ENCODE measurements around the gene SLC7A8.

DNA sequence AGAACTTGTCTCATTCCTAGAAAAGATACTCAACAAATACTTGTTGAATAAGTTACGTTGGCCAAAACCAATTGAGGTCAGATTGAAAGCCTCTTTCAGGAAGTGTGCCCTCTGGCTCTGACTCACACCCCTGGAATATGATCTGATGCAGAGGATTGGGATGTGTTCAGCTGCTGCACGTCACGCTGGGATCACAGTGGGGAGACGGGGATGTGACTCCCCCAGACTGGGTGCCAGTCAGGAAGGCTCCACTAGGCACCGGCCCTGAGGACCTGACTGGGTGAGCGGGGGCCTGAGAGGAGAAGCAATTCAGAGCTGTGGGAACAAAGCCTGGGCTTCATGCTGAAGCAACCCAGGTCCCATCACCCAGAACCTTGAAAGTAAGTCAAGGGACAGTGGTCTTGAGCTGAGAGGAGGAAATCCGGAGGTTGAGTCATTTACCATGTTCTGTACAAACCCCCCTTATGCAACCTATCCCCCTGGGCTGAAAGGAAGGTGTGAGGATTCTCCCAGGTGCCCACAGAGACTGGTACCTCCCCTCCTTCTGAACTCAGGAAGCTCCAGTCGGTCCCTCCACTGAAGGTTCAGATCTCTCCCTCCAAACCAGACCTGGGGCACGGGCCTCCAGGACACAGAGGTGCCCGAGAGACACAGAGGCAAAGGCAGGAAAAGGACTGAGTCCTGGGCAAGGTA lies 68.3 kb downstream of the SLC7A8 start:
- no peak for TF ChIP-seq EZH2 (IDR thresholded peaks at IDR 0.05; ENCODE audit: low read depth, unreplicated experiment)
- TF ChIP-seq, protein P1, sequence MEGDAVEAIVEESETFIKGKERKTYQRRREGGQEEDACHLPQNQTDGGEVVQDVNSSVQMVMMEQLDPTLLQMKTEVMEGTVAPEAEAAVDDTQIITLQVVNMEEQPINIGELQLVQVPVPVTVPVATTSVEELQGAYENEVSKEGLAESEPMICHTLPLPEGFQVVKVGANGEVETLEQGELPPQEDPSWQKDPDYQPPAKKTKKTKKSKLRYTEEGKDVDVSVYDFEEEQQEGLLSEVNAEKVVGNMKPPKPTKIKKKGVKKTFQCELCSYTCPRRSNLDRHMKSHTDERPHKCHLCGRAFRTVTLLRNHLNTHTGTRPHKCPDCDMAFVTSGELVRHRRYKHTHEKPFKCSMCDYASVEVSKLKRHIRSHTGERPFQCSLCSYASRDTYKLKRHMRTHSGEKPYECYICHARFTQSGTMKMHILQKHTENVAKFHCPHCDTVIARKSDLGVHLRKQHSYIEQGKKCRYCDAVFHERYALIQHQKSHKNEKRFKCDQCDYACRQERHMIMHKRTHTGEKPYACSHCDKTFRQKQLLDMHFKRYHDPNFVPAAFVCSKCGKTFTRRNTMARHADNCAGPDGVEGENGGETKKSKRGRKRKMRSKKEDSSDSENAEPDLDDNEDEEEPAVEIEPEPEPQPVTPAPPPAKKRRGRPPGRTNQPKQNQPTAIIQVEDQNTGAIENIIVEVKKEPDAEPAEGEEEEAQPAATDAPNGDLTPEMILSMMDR (conservative IDR thresholded peaks at IDR 0.05; ENCODE audit: low read depth in 2 of 2) = no peak
- TF ChIP-seq ZNF331 (CRISPR knock-in tag; IDR thresholded peaks at IDR 0.05; ENCODE audit: low read depth) = no peak
- TF ChIP-seq POLR2AphosphoS5 (IDR thresholded peaks at IDR 0.05; ENCODE audit: low read depth) = no peak
- TF ChIP-seq, protein P2, sequence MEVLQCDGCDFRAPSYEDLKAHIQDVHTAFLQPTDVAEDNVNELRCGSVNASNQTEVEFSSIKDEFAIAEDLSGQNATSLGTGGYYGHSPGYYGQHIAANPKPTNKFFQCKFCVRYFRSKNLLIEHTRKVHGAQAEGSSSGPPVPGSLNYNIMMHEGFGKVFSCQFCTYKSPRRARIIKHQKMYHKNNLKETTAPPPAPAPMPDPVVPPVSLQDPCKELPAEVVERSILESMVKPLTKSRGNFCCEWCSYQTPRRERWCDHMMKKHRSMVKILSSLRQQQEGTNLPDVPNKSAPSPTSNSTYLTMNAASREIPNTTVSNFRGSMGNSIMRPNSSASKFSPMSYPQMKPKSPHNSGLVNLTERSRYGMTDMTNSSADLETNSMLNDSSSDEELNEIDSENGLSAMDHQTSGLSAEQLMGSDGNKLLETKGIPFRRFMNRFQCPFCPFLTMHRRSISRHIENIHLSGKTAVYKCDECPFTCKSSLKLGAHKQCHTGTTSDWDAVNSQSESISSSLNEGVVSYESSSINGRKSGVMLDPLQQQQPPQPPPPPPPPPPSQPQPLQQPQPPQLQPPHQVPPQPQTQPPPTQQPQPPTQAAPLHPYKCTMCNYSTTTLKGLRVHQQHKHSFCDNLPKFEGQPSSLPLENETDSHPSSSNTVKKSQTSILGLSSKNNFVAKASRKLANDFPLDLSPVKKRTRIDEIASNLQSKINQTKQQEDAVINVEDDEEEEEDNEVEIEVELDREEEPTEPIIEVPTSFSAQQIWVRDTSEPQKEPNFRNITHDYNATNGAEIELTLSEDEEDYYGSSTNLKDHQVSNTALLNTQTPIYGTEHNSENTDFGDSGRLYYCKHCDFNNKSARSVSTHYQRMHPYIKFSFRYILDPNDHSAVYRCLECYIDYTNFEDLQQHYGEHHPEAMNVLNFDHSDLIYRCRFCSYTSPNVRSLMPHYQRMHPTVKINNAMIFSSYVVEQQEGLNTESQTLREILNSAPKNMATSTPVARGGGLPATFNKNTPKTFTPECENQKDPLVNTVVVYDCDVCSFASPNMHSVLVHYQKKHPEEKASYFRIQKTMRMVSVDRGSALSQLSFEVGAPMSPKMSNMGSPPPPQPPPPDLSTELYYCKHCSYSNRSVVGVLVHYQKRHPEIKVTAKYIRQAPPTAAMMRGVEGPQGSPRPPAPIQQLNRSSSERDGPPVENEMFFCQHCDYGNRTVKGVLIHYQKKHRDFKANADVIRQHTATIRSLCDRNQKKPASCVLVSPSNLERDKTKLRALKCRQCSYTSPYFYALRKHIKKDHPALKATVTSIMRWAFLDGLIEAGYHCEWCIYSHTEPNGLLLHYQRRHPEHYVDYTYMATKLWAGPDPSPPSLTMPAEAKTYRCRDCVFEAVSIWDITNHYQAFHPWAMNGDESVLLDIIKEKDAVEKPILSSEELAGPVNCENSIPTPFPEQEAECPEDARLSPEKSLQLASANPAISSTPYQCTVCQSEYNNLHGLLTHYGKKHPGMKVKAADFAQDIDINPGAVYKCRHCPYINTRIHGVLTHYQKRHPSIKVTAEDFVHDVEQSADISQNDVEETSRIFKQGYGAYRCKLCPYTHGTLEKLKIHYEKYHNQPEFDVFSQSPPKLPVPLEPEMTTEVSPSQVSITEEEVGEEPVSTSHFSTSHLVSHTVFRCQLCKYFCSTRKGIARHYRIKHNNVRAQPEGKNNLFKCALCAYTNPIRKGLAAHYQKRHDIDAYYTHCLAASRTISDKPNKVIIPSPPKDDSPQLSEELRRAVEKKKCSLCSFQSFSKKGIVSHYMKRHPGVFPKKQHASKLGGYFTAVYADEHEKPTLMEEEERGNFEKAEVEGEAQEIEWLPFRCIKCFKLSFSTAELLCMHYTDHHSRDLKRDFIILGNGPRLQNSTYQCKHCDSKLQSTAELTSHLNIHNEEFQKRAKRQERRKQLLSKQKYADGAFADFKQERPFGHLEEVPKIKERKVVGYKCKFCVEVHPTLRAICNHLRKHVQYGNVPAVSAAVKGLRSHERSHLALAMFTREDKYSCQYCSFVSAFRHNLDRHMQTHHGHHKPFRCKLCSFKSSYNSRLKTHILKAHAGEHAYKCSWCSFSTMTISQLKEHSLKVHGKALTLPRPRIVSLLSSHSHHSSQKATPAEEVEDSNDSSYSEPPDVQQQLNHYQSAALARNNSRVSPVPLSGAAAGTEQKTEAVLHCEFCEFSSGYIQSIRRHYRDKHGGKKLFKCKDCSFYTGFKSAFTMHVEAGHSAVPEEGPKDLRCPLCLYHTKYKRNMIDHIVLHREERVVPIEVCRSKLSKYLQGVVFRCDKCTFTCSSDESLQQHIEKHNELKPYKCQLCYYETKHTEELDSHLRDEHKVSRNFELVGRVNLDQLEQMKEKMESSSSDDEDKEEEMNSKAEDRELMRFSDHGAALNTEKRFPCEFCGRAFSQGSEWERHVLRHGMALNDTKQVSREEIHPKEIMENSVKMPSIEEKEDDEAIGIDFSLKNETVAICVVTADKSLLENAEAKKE (CRISPR knock-in tag; IDR thresholded peaks at IDR 0.05) = no peak
- no peak for TF ChIP-seq EZH2phosphoT487 (IDR thresholded peaks at IDR 0.05; ENCODE audit: unreplicated experiment)
- TF ChIP-seq, protein P3, sequence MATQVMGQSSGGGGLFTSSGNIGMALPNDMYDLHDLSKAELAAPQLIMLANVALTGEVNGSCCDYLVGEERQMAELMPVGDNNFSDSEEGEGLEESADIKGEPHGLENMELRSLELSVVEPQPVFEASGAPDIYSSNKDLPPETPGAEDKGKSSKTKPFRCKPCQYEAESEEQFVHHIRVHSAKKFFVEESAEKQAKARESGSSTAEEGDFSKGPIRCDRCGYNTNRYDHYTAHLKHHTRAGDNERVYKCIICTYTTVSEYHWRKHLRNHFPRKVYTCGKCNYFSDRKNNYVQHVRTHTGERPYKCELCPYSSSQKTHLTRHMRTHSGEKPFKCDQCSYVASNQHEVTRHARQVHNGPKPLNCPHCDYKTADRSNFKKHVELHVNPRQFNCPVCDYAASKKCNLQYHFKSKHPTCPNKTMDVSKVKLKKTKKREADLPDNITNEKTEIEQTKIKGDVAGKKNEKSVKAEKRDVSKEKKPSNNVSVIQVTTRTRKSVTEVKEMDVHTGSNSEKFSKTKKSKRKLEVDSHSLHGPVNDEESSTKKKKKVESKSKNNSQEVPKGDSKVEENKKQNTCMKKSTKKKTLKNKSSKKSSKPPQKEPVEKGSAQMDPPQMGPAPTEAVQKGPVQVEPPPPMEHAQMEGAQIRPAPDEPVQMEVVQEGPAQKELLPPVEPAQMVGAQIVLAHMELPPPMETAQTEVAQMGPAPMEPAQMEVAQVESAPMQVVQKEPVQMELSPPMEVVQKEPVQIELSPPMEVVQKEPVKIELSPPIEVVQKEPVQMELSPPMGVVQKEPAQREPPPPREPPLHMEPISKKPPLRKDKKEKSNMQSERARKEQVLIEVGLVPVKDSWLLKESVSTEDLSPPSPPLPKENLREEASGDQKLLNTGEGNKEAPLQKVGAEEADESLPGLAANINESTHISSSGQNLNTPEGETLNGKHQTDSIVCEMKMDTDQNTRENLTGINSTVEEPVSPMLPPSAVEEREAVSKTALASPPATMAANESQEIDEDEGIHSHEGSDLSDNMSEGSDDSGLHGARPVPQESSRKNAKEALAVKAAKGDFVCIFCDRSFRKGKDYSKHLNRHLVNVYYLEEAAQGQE (IDR thresholded peaks at IDR 0.05; ENCODE audit: unreplicated experiment) = no peak
- TF ChIP-seq CREB1 (CRISPR knock-in tag; IDR thresholded peaks at IDR 0.05; ENCODE audit: low read depth) = no peak
- no peak for TF ChIP-seq STAT1 (IDR thresholded peaks at IDR 0.05; ENCODE audit: unreplicated experiment)
- no peak for TF ChIP-seq JUNB (IDR thresholded peaks at IDR 0.05; ENCODE audit: unreplicated experiment)
- TF ChIP-seq, protein P4, sequence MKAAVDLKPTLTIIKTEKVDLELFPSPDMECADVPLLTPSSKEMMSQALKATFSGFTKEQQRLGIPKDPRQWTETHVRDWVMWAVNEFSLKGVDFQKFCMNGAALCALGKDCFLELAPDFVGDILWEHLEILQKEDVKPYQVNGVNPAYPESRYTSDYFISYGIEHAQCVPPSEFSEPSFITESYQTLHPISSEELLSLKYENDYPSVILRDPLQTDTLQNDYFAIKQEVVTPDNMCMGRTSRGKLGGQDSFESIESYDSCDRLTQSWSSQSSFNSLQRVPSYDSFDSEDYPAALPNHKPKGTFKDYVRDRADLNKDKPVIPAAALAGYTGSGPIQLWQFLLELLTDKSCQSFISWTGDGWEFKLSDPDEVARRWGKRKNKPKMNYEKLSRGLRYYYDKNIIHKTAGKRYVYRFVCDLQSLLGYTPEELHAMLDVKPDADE (IDR thresholded peaks at IDR 0.05) = no peak
- TF ChIP-seq NANOG (IDR thresholded peaks at IDR 0.05; ENCODE audit: borderline replicate concordance) = no peak
- TF ChIP-seq ZNF114 (CRISPR knock-in tag; IDR thresholded peaks at IDR 0.05) = no peak
